DOHH2 (cell line): ENCODE measurements around the gene C1QB.

ENCODE experiments used
- CTCF ChIP-seq: fragments of 200-600 bp; sonication (generic); IDR thresholded peaks from one replicate; pipeline ENCODE4 v1.5.1; 2014; ENCODE audit warnings: antibody characterized with exemption, mild to moderate bottlenecking, low read depth, low read length; ENCODE audit not compliant: poor library complexity, severe bottlenecking
- EZH2phosphoT487 ChIP-seq: fragments of 200-600 bp; sonication (generic); IDR thresholded peaks from 2 replicates; pipeline ENCODE4 v1.6.1; 2017; ENCODE audit warnings: borderline replicate concordance, mild to moderate bottlenecking, antibody characterized with exemption, low read length, moderate library complexity, mixed read lengths

DNA sequence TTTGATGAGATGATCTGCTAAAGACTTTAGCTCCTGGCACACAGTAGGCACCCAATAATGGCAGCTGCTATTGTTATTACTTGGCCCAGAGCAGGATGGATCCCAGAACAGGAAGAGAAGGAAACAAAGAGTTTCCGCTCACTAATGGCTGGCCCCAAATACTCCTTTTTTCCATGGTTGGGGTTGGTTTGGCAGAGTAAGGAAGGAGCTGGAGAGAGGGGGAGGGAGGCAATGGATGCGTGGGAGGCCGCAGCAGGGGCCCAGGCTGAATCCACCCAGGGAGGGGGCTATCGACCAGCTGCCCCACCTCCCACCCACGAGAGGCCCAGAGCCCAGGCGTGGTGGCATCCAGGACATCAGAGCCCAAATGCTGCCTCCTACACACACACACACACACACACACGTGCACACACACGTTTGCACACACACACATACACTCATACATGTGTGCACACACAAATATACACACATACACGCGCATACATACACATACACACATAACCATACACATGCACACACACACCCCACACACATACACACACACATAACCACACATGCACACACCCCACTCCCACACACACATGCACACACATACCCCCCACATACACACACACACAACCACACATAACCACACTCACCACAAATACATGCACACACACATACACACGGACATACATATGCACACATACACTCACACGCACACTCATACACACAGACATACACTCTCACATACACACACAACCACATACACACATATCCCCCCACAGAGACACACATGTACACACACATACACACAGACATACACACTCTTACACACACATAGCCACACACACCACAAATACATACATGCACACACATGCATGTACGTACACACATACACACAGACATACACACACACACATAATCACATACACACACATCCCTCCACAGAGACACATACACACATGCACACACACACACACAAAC, 25.2 kb downstream of the C1QB start:
- TF ChIP-seq CTCF (no peak), EZH2phosphoT487 (no peak)
